ENCODE measurements around the gene SPI1.

GRCh38 chr11:47389577-47390421, 11.5 kb upstream of the SPI1 start:
- TF ChIP-seq POLR2A (IDR thresholded peaks at IDR 0.05; ENCODE audit: low read depth, low read length) (no peak), POLR2AphosphoS5 (IDR thresholded peaks at IDR 0.05; ENCODE audit: low read depth, low read length) (no peak), POU2F2 (IDR thresholded peaks at IDR 0.05; ENCODE audit: low read depth, low read length) (no peak), TAF1 (IDR thresholded peaks at IDR 0.05; ENCODE audit: low read depth, low read length) (no peak)

Data from GM12891 (cell line).